ENCODE data around the gene TIMP2. TPM values are rescaled to one million over a fixed set of nuclear protein-coding genes. Genes with fewer than 3 reads are reported as not detected.

Gene TIMP2
- total RNA-seq, 2 experiments from 2014 or later, result 6.2 to 7.0 TPM

DNA sequence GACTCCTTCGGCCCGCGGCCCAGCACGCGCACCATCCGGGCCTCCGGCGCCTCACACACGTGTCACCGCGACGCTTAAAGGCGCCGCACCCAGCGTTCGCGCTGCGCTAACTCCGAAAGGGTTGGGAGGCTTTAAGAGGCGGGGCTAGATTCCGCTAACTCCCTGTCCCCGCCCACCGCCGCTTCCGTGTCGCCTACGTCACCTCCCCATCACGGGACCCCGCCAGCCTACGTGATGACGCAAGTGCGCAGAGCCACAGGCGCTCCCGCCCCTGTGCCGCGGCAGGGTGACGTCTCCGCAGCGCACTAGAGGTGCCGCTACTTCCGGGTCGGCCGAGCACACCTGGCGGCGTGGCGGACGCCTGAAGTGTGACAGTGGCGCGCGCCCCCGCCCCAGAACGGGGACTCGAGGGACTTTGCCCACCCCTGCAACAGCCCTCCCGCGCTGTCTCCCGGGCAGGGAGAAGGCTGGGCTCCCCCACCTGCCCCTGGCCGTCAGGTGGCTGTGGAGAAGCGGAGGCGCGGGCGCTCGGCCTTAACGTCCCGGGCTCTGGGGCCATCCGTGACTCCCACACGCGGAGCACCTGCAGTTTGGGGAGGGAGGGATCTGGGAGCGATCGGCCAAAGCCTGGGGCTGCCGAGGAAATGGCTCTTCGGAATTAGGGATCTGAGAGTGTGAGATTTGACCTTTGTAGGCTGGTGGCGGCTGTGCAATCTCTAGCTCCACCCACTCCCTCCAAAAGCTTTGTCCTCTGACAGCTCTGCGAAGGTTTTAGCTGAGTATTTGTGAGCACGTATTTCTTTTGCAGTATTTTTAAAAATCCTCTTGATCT lies 84.2 kb downstream of the TIMP2 start, which contains the start of gene USP36:
Gene USP36, minus strand, starts transcription at position 35 of the 832 bp plus-strand sequence. CDS start 4,451 bp downstream, outside the sequence.
- peak within 1 kb of the TSS; percentile 91 for H3K4me3 ChIP-seq (ENCODE audit: low read length)
- Mint-ChIP-seq H3K27me3 (no peaks in the 10 kb centered on the region), H3K4me3 (peak within 1 kb of the TSS; percentile 99), H3K4me1 (ENCODE audit: low read depth) (peaks cover 56% of the 10 kb centered on the region), H3K9me3 (no peaks in the 10 kb centered on the region), H3K36me3 (ENCODE audit: low read depth) (peaks cover 43% of the 10 kb centered on the region), H3K27ac (peak within 1 kb of the TSS; percentile 93)
- intact Hi-C loops (cut with DNase I, micrococcal nuclease), result loop anchor here (1.0 to 10.0 kb wide), 4 partner anchors 22 to 586 kb away; partner anchors contain the start of gene CYTH1 (in 2 of the 2)
- peaks cover 24% of the 10 kb centered on the region for H3K36me3 ChIP-seq (ENCODE audit: insufficient read depth, low read length)
- ChIA-PET CTCF (interaction anchor here (0.7 kb wide), 1 partner anchor 22 kb away, joined by 3 read pairs; no protein-coding TSS in a partner anchor), POLR2A (interaction anchor here (0.5 to 4.3 kb wide), 15 partner anchors 19 to 170 kb away, joined by 3 to 36 read pairs (median 3); no protein-coding TSS in a partner anchor)
- H3K27me3 ChIP-seq (ENCODE audit: control insufficient read depth in 1 of 2, insufficient read depth in 2 of 2, low read length in 2 of 2), result no peaks in the 10 kb centered on the region
- DNase-seq (peak; percentile 99 to 100 (median 100)), ATAC-seq (ENCODE audit: poor library complexity) (peak; percentile 80)
- no peaks in the 10 kb centered on the region for H3K9me3 ChIP-seq (ENCODE audit: control insufficient read depth in 1 of 2, insufficient read depth in 1 of 2, low read length in 2 of 2)
- TF ChIP-seq, protein P1, sequence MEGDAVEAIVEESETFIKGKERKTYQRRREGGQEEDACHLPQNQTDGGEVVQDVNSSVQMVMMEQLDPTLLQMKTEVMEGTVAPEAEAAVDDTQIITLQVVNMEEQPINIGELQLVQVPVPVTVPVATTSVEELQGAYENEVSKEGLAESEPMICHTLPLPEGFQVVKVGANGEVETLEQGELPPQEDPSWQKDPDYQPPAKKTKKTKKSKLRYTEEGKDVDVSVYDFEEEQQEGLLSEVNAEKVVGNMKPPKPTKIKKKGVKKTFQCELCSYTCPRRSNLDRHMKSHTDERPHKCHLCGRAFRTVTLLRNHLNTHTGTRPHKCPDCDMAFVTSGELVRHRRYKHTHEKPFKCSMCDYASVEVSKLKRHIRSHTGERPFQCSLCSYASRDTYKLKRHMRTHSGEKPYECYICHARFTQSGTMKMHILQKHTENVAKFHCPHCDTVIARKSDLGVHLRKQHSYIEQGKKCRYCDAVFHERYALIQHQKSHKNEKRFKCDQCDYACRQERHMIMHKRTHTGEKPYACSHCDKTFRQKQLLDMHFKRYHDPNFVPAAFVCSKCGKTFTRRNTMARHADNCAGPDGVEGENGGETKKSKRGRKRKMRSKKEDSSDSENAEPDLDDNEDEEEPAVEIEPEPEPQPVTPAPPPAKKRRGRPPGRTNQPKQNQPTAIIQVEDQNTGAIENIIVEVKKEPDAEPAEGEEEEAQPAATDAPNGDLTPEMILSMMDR (IDR thresholded peaks at IDR 0.05), result peak; percentile 44
- peak within 1 kb of the TSS; percentile 96 to 99 for H3K27ac ChIP-seq (ENCODE audit: low read depth in 1 of 2, low read length in 2 of 2)
- H3K4me1 ChIP-seq (ENCODE audit: insufficient read depth, low read length), result peaks cover 52% of the 10 kb centered on the region

DNA sequence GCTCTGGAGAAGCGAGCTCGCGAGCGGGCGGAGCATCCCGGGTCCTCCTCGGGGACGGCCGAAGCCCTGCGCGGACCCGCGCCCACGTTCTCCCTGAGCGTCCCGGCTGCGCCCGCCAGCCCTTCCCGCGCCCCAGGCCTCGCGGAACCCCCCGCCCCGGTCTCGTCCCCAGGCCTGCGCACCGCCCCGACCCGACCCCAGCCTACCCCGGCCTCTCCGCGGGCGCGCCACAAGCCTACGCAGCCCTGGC lies 84.7 kb downstream of the TIMP2 start:
- Mint-ChIP-seq H3K27me3 (no peaks in the 10 kb centered on the region), H3K27ac (peak overlapping the region; percentile 93), H3K4me1 (ENCODE audit: low read depth) (peaks cover 60% of the 10 kb centered on the region), H3K9me3 (no peaks in the 10 kb centered on the region), H3K36me3 (ENCODE audit: low read depth) (peaks cover 48% of the 10 kb centered on the region), H3K4me3 (peak overlapping the region; percentile 99)
- ATAC-seq (ENCODE audit: poor library complexity) (no peak), DNase-seq (no peak)
- Histone ChIP-seq H3K27ac (ENCODE audit: low read depth in 1 of 2, low read length in 2 of 2) (peak overlapping the region; percentile 68 to 96), H3K4me3 (ENCODE audit: low read length) (peak overlapping the region; percentile 75), H3K27me3 (ENCODE audit: control insufficient read depth in 1 of 2, insufficient read depth in 2 of 2, low read length in 2 of 2) (no peaks in the 10 kb centered on the region), H3K9me3 (ENCODE audit: control insufficient read depth in 1 of 2, insufficient read depth in 1 of 2, low read length in 2 of 2) (no peaks in the 10 kb centered on the region), H3K36me3 (ENCODE audit: insufficient read depth, low read length) (peaks cover 29% of the 10 kb centered on the region), H3K4me1 (ENCODE audit: insufficient read depth, low read length) (peaks cover 52% of the 10 kb centered on the region)
- POLR2A ChIA-PET, result interaction anchor here (0.5 to 4.3 kb wide), 11 partner anchors 21 to 170 kb away, joined by 3 to 36 read pairs (median 3); partner anchors contain the start of gene CYTH1
- CTCF ChIA-PET, result no interaction called here
- intact Hi-C loops (cut with DNase I, micrococcal nuclease), result loop anchor here (1.0 to 10.0 kb wide), 4 partner anchors 21 to 586 kb away; partner anchors contain the start of gene CYTH1 (in 1 of the 2)
- TF ChIP-seq, protein P1 (IDR thresholded peaks at IDR 0.05), result no peak

GRCh38 chr17:78839762-78840529 lies 85.2 kb downstream of the TIMP2 start:
- H3K27ac ChIP-seq (ENCODE audit: low read depth in 1 of 2, low read length in 2 of 2), result peak overlapping the region; percentile 68 to 96
- Mint-ChIP-seq H3K4me3 (peak overlapping the region; percentile 98), H3K27ac (peak overlapping the region; percentile 93), H3K4me1 (ENCODE audit: low read depth) (peaks cover 60% of the 10 kb centered on the region), H3K9me3 (no peaks in the 10 kb centered on the region), H3K36me3 (ENCODE audit: low read depth) (peaks cover 53% of the 10 kb centered on the region), H3K27me3 (no peaks in the 10 kb centered on the region)
- POLR2A ChIA-PET, result interaction anchor here (0.5 to 4.3 kb wide), 12 partner anchors 21 to 171 kb away, joined by 3 to 36 read pairs (median 3); partner anchors contain the start of gene CYTH1
- no peaks in the 10 kb centered on the region for H3K27me3 ChIP-seq (ENCODE audit: control insufficient read depth in 1 of 2, insufficient read depth in 2 of 2, low read length in 2 of 2)
- H3K4me3 ChIP-seq (ENCODE audit: low read length), result peak overlapping the region; percentile 75
- peak in 13 of 14 experiments; percentile 20 to 85 (median 45) for DNase-seq
- peak; percentile 10 for ATAC-seq (ENCODE audit: poor library complexity)
- CTCF ChIA-PET, result no interaction called here
- TF ChIP-seq, protein P1 (IDR thresholded peaks at IDR 0.05), result no peak
- intact Hi-C loops (cut with DNase I, micrococcal nuclease), result loop anchor here (1.0 to 10.0 kb wide), 6 partner anchors 19 to 585 kb away; partner anchors contain the start of gene CYTH1 (in 1 of the 2)
- no peaks in the 10 kb centered on the region for H3K9me3 ChIP-seq (ENCODE audit: control insufficient read depth in 1 of 2, insufficient read depth in 1 of 2, low read length in 2 of 2)
- peaks cover 52% of the 10 kb centered on the region for H3K4me1 ChIP-seq (ENCODE audit: insufficient read depth, low read length)
- H3K36me3 ChIP-seq (ENCODE audit: insufficient read depth, low read length), result peaks cover 34% of the 10 kb centered on the region
